Stimulated activated memory B cell treated with anti-CD40 and anti-IgM and Interleukin-4, amounts not matched to agents 10 μg/mL and 1 μg/mL and 100 μg/mL, for 72 hours (primary cell): ENCODE measurements around the gene MORN1.

Experiments
- ATAC-seq: fragments of 150-1000 bp; cut with Tn5 transposase; 2 replicates; pipeline ENCODE4 v1.10.0; 2021
- H3K27ac Mint-ChIP-seq: one replicate; pipeline ENCODE4 v1.8.0; 2022; ENCODE audit warnings: mild to moderate bottlenecking, mixed read lengths
- H3K27me3 Mint-ChIP-seq: one replicate; pipeline ENCODE4 v1.8.0; 2022; ENCODE audit warnings: mixed read lengths
- H3K36me3 Mint-ChIP-seq: one replicate; pipeline ENCODE4 v1.8.0; 2022; ENCODE audit warnings: mixed read lengths
- H3K4me1 Mint-ChIP-seq: one replicate; pipeline ENCODE4 v1.8.0; 2022; ENCODE audit warnings: mixed read lengths
- H3K4me3 Mint-ChIP-seq: one replicate; pipeline ENCODE4 v1.8.0; 2022; ENCODE audit warnings: mild to moderate bottlenecking, moderate library complexity, mixed read lengths
- H3K9me3 Mint-ChIP-seq: one replicate; pipeline ENCODE4 v1.8.0; 2022; ENCODE audit warnings: mixed read lengths

The MORN1 gene

DNA sequence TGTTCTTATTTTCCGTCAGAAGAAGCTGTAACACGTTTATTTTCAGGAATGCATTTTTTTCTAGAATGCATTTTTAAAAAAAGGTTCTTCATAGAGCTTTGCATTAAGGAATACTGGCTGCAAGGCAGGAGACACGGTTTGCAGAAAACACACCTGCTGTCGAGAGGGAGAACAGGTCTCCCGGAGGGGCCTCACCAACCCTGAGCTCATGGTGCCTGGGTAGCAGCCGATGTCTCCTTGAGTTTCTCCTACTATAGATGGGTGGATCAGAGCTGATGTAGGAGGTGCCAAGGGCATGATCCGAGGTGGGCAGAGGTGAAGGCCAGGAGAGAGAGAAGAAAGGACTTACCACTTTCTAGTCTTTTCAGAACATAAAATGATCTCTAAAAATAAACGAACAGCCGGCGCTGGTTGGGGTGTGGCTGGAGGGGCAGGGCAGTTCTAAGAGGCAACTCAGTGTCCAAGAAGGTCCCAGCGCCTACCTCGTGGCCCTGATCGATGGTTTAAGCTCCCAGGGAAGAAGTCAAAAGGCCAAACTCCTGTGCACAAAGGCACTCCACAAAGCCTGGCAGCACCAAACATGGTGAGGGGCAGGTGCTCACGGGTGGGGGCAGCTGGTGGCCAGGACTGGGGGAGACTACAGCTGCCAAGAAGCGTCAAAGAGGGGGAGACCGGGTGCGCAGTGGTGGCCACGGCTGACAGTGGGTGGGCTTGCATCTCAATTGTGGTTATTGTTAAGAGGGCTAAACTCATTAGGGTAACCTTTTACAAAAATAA lies 12.2 kb downstream of the MORN1 start:
- ATAC-seq, result no peak
- Mint-ChIP-seq H3K27ac (peak overlapping the region; percentile 85), H3K9me3 (no peaks in the 10 kb centered on the region), H3K4me1 (peaks cover 32% of the 10 kb centered on the region), H3K4me3 (peak overlapping the region; percentile 48), H3K36me3 (no peaks in the 10 kb centered on the region), H3K27me3 (no peaks in the 10 kb centered on the region)

DNA sequence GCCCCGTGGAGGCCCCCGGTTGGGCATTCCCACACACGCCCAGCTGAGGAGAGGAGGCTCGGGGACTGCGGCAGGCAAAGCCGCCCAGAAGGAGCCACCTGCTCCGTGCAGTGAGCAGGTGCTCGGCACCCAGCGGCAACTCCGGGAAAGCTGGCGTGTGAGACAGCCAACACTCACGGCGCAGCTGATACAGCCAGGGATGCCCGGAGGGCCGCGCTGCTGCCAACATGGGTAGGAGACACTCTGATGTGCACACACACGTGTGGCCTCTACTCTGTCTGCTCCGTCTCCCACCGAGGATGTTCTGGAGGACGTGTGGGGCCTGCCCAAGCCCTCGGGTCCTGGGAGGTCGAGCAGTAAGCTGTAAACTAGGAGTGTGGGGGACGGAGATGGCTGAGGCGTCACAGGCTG lies 12.9 kb downstream of the MORN1 start:
- H3K27ac Mint-ChIP-seq, result peak overlapping the region; percentile 85
- ATAC-seq, result no peak
- H3K9me3 Mint-ChIP-seq, result no peaks in the 10 kb centered on the region
- no peaks in the 10 kb centered on the region for H3K36me3 Mint-ChIP-seq
- H3K27me3 Mint-ChIP-seq, result no peaks in the 10 kb centered on the region
- no peak overlapping the region for H3K4me3 Mint-ChIP-seq
- peaks cover 35% of the 10 kb centered on the region for H3K4me1 Mint-ChIP-seq

DNA sequence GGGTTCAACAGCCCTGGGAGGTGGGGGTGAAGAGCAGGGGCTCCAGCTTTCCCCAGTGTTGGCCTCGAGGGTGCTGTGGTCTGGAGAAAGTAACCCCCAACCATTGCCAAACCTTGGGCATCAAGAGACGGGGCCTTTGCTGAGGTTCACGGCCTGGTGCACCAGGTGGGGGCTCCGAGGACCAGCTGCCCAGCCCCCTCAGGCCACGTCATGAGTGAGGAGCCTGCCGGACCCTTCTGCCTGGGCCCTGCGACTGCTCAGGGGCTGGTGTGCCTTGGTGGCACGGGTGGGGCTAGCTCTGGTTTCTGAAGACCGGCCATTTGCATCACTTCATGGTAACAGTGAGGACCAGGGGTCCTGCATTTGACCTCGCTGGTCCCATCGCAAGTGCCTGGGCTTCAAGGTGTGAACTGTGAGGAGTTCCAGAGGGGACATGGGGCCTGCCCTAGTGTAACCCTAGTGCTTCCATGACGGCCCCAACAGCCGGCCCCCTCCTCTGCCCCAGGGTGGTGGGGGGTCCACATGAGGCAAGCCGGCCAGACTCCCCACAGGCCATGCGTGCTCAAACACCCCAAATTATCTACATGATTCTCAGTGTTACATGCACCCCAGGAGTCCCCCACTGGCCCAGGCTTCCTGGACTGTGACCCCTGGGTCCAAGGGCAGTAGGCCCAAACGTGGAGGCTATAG lies 13.5 kb downstream of the MORN1 start:
- Mint-ChIP-seq H3K36me3 (no peaks in the 10 kb centered on the region), H3K27me3 (no peaks in the 10 kb centered on the region), H3K9me3 (no peaks in the 10 kb centered on the region), H3K4me3 (no peak overlapping the region), H3K27ac (no peak overlapping the region), H3K4me1 (peaks cover 35% of the 10 kb centered on the region)
- ATAC-seq, result no peak

DNA sequence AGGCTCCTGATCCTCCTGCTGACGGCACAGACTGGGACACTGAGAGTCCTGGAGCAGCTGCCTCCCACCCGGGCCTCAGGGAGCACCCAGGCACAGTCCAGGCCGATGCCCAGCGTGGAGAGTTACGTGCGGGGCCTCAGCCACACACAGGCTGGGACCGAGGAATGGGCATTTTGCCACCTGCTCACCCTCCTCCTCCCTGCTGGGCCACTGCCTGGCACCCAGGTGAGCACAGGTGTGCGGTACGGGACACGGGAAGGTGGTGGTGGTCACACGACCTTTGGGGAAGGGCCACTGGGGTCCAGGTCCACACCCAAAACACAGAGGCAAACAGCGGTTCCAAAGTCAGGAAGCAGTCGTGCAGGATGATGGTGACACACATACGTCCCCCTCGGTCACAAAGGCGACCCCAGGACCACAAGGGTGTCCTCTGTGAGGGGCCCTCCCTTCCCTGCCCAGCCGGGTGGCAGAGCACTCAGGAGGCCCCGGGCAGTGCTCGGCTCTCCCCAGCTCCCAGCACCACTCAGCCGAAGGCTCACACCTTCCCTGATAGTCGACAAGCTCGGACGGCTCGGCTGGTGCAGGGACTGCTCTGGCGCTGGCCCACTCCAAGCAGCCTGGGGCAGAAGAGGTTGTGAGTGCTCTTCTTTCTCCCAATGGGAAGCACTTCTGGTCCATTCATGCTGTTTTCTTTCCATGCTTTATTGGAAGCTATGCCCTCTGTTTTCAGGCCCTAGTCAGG lies 14.3 kb downstream of the MORN1 start:
- no peak overlapping the region for H3K4me3 Mint-ChIP-seq
- no peaks in the 10 kb centered on the region for H3K27me3 Mint-ChIP-seq
- peaks cover 33% of the 10 kb centered on the region for H3K4me1 Mint-ChIP-seq
- no peak overlapping the region for H3K27ac Mint-ChIP-seq
- H3K9me3 Mint-ChIP-seq, result no peaks in the 10 kb centered on the region
- H3K36me3 Mint-ChIP-seq, result no peaks in the 10 kb centered on the region
- ATAC-seq, result no peak

DNA sequence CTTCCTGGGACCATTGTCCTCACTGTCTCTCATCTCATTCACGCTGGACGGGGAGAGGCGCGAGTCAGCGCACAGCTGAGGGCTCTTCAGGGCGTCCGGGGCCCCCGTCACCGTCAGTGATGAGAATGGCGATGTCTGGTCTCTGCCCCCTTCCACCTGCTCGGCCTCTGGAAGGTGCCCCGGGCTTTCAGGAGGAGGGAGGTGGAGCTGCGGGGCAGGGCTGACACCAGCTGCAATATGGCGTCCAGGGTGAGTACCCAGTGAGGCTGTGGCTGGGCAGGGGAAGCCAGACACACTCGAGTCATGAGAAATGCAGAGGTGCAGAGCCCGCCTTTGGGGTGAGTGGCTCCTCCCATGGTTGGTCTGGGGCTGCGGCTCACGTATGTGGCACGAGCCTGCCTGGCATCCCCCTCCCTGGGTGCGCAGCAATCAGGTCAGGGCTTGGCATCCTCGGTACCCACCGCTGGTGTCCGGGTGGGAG lies 15.1 kb downstream of the MORN1 start:
- Mint-ChIP-seq H3K4me3 (no peak overlapping the region), H3K27ac (no peak overlapping the region), H3K27me3 (no peaks in the 10 kb centered on the region), H3K36me3 (peaks cover 3% of the 10 kb centered on the region), H3K4me1 (peaks cover 28% of the 10 kb centered on the region), H3K9me3 (no peaks in the 10 kb centered on the region)
- ATAC-seq, result no peak

DNA sequence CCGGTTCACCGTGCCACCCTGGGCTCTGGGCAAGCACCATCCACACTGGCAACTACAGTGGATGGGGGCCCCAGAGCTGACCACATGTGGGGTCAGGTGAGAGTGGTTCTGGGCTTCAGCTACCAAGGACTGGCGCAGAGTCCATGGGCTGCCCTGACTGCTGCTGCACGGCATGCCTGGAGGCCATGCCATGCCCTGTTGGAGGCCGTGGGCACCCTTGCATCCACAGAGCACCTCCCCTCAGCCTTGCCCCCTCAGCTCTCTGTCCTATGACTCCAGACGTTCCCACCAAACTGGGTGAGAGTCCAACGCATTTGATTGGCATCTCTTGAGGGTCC lies 15.5 kb downstream of the MORN1 start:
- Mint-ChIP-seq H3K9me3 (no peaks in the 10 kb centered on the region), H3K27ac (no peak overlapping the region), H3K4me3 (no peak overlapping the region), H3K27me3 (no peaks in the 10 kb centered on the region), H3K36me3 (peaks cover 7% of the 10 kb centered on the region), H3K4me1 (peaks cover 28% of the 10 kb centered on the region)
- no peak for ATAC-seq

DNA sequence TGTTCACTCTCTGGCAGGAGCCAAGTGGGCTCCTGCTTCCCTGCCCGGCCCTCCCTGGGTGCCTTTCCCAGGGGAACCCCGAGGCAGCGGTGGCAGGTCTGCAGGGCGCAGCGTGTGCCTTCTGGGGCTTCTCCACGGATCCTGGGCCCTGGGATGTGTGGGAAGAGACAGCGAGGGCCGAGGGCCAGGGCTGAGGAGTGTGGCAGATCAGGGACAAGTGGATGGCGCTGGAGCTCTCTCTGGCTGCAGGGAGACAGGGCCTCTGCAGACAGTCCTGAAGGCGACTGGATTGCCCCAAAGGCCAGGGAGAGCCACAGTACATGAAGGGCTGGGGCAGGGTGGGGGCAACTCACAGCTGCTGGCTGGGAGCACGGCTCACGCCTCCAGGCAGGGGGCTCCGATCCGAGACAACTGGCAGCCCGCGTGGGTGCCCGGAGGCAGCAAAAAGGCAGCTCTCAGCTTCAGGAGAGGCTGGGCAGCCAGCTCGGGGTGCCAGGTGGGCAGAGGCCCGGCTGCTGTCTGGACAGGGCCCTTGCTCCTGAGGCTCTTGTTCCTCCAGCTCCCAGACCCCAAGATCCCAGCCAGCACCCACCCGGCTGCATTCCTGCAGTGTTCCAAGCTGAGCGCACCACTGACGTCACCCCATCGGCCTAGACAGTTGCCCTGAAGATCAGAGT lies 16.0 kb downstream of the MORN1 start:
- Mint-ChIP-seq H3K36me3 (peaks cover 9% of the 10 kb centered on the region), H3K27ac (no peak overlapping the region)

DNA sequence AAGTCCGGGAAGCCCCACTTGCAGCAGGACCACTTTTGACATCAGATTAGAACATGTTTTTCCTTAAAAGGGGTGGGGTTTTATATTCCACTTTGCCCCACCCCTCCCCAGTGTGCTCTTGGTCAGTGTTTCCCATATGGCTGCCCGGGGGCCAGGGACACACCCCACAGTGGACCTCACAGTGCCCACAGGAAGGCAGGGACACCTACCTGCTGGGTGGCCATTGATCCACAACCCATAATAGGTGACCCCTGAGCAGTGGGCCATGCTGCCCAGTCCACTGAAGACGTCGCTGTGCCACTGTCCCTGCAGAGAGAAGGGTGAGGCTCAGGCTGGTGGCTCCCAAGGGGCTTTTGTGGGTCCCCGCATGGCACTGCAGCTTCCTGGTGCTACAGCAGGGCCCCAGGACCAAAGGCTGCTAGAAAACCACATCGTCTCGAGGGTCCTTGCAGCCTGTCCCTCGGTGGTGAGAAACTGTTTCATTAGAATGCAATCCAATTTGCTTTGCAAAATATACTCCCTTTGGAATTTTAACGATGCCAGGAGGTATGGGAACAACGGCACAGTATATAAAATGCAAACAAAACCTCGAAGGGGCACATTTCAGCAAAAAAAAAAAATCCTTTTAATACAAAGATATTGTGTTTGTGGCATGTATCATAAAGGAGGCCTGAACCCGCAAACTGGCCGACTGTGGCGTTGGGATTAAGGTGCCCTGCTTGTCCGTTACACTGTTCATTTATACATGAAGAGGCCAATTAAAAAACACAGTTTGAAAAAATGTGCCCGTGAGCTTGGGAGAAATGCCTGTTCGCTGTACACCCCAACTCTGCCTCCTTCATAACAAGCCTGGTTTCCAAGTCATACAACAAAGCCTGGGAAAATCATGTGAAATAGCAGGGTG lies 16.9 kb downstream of the MORN1 start:
- Mint-ChIP-seq H3K4me3 (no peak overlapping the region), H3K27me3 (no peaks in the 10 kb centered on the region), H3K27ac (no peak overlapping the region), H3K9me3 (no peaks in the 10 kb centered on the region), H3K36me3 (peaks cover 9% of the 10 kb centered on the region), H3K4me1 (peaks cover 19% of the 10 kb centered on the region)
- ATAC-seq, result no peak

More for the DNA sequence above, 16.0 kb downstream of the MORN1 start:
- no peak for ATAC-seq
- Mint-ChIP-seq H3K4me1 (peaks cover 28% of the 10 kb centered on the region), H3K27me3 (no peaks in the 10 kb centered on the region), H3K9me3 (no peaks in the 10 kb centered on the region), H3K4me3 (no peak overlapping the region)

DNA sequence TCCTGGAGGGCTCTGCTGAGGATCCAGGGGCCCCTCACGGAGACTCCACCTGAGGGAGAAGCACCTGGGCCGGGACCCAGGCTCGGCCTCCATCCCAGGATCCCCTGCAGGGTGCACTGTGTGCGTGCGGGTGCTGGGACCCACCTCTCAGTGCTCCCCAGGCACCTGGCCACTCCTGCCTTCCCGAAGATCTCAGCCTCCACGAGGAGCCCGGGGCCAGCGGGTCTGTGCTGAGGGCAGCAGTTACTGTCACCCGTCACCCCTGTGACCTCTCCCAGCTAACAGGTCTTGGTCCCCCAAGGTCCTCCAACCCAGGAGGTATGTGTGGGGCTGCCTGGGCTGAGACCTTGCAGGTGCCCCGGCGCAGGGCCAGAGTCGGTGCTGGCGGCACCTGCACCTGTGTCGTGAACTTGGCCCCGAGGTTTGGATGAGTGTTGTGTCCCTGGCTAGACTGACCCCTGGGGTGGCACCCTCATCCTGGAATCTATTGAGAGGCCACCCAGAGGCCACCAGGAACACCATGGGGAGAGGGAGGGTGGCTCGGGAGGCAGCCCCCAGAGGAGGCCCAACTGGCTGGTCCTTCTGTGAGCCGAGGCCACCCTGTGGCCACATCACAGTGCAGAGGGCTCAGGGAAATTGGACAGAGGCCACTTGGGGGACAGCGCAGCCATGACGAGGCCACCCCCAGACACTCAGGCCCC lies 17.7 kb downstream of the MORN1 start:
- no peak for ATAC-seq
- Mint-ChIP-seq H3K27me3 (no peaks in the 10 kb centered on the region), H3K4me3 (no peak overlapping the region), H3K9me3 (no peaks in the 10 kb centered on the region), H3K27ac (no peak overlapping the region), H3K36me3 (peaks cover 9% of the 10 kb centered on the region), H3K4me1 (peaks cover 11% of the 10 kb centered on the region)

DNA sequence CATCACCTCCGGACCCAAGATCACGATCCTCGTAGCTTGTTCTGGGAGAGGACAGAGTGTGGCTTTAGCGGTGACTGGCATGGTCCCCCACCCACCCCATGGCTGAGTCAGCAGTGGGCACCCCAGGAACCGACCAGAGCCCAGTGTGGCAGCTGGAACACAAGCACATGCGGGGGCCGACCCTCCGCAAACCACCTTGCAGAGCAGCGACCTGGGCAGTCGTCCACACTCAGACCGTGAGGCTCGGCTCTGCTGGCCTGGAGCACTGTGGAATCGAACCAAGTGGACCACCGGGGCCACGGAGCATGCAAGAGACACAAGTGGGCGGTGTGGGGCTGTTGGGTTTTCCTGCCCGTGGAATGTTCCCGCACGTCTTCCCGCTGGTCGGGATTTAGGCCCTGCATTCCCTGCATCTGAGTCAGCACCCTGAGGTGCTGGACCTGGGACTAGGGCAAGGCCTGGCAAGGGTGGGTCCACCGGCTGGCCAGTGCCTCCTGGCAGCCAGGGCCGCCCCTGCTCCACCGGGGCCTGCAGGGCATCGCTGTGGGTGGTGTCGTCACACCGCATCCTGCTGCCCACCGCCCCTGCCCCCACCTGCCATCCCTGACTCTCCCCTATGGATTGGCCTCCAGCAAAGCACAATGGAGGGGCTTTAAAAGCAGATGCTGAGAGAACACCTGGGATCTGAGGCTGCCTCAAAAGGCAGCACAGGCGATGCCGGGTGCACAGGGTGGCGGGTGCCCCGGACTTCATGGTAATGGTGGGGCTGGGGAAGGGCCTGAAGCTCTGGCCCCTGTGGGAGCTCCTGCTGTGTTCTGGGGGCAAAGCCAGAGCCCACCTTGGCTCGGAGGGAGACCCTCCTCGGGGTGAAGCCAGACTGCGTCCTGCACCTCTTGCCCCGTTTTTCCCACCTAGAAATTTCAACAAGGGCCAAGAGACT lies 18.5 kb downstream of the MORN1 start:
- ATAC-seq, result no peak
- peaks cover 17% of the 10 kb centered on the region for H3K36me3 Mint-ChIP-seq
- H3K9me3 Mint-ChIP-seq, result no peaks in the 10 kb centered on the region
- no peak overlapping the region for H3K4me3 Mint-ChIP-seq
- H3K27ac Mint-ChIP-seq, result no peak overlapping the region
- no peaks in the 10 kb centered on the region for H3K27me3 Mint-ChIP-seq
- H3K4me1 Mint-ChIP-seq, result peaks cover 11% of the 10 kb centered on the region

DNA sequence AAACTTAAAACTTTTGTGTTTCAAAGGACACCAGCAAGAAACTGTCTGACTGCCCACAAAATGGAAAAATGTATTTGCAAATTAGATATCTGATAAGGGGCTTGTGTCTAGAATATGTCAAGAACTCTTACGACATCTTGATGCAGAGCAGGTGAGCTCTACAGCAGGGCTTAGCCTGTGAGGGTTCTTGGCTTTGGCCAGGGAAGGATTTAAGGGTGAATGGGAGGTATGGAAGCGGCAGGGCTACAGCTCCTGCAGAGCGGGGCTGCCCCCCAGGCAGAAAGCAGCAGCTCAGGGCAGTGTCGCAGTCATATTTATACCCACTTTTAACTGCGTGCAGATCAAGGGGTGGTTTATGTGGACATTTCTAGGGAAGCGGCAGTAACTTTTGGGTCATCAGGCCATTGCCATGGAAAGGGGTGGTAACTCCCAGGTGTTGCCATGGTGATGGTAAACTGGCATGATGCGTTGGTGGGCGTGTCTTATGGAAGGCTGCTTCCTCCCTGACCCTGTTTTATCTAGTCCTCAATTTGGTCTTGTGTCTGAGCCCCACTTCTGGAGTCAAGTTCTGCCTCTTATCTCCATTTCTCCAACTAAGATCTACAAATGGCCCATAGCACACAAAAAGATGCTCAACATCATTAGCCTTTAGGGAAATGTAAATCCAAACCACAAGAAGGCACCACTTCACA lies 23.2 kb downstream of the MORN1 start:
- no peak for ATAC-seq
- Mint-ChIP-seq H3K27me3 (no peaks in the 10 kb centered on the region), H3K27ac (no peak overlapping the region), H3K4me1 (no peaks in the 10 kb centered on the region), H3K36me3 (peaks cover 25% of the 10 kb centered on the region), H3K9me3 (peaks cover 5% of the 10 kb centered on the region), H3K4me3 (no peak overlapping the region)

DNA sequence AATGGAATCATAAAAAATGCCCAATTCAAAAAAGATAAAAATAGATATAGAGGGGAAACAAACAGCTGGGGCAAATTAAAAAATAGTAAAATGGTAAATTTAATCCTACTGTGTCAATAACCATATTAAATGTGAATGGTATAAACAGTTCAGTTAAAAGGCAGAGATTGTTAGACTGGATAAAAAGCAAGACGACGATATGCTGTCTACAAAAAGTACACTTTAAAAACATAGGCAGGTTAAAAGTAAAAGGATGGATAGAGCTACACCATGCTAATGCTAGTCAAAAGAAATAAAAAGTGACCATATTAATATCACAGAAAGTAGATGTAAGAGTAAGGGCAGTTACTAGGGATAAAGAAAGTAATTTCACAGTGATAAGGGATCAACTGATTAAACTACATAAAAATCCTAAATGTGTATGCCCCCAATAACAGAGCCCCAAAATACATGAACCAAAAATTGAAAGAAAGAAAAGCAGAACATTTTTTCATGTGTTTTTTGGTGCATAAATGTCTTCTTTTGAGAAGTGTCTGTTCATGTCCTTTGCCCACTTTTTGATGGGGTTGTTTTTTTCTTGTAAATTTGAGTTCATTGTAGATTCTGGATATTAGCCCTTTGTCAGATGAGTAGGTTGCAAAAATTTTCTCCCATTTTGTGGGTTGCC lies 27.4 kb downstream of the MORN1 start:
- H3K27ac Mint-ChIP-seq, result no peak overlapping the region

More for the DNA sequence above, 27.4 kb downstream of the MORN1 start:
- peaks cover 8% of the 10 kb centered on the region for H3K9me3 Mint-ChIP-seq
- H3K27me3 Mint-ChIP-seq, result no peaks in the 10 kb centered on the region
- no peak overlapping the region for H3K4me3 Mint-ChIP-seq
- ATAC-seq, result no peak
- H3K36me3 Mint-ChIP-seq, result peaks cover 38% of the 10 kb centered on the region
- no peaks in the 10 kb centered on the region for H3K4me1 Mint-ChIP-seq
